ENCODE data around the gene CIPC.

The CIPC gene

GRCh38 chr14:77071938-77072388 lies 26.1 kb upstream of the CIPC start:
- DNase-seq (ENCODE audit: low read depth) = no peak

GRCh38 chr14:77074969-77075368 lies 23.1 kb upstream of the CIPC start:
- no peak for DNase-seq (ENCODE audit: low read depth)

DNA sequence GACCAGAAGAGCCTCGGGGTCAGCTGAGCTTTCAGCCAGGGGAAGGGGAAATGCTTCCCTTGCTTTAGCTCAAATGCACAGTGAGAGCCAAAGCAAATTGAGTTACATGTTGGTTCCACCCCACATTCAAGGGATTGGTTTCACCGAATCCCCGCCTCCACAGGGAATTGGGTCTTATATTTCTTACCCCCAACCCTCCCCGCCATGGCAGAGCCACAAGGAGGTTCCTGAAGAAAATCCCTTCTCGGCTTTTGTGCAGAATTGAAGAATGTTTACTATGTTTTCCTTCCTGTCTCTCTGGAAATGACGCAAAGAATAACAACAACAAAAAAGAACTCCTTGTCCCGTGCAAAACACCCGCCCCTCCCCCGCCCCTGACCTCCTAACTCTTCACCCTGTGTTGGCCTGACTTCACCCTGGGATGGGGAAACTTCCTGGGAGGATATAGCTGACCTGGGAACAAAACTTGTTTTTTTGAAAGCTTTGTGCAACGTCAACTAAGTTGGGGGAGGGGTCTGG lies 21.9 kb upstream of the CIPC start:
- no peak for DNase-seq (ENCODE audit: low read depth)

GRCh38 chr14:77077040-77077439 lies 21.0 kb upstream of the CIPC start:
- DNase-seq (ENCODE audit: low read depth) = no peak

DNA sequence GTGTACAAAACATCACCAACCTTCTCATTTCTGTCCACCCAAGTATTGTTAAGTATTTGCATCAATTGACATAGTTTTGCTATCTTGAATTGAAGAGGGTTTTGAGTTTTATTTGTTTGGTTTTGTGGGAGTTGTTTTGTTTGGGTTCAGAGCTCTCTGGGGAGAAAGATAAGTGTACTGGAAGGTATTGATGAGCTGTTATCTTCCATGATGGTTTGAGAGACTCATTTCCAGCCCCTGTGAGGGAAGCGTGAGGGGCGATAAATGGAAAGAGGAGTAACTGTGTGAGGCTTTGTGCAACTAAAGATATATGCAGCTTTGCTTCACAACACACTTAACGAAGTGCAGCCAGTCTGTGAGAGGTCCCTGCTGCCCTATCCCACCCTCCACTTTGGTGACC lies 15.7 kb upstream of the CIPC start:
- no peak for DNase-seq (ENCODE audit: low read depth)

- no peak for DNase-seq (ENCODE audit: low read depth)
Measured at GRCh38 chr14:77083082-77083481, 15.0 kb upstream of the CIPC start.

GRCh38 chr14:77084985-77085384 lies 13.1 kb upstream of the CIPC start:
- DNase-seq (ENCODE audit: low read depth) = no peak

DNA sequence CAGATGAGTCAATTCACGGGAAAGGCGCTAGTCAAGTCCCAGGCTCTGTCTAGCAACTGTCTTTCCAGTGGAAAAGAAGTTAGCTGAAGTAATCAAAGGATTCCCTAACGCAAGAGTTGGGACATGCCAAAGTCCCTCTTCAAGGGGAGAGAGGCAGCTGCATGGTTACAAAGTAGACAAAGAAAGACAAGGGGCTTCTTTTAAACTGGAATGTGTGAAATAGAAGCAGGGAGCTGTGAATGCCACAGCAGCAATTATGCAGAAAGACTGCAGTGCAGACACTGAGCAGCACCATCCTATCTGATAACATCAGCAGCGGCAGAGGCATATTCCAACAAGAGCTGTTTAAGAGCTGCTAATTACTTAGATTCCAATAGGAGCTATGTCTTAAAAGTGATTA lies 12.5 kb upstream of the CIPC start:
- DNase-seq (ENCODE audit: low read depth) = no peak

- DNase-seq (ENCODE audit: low read depth) = no peak
Measured at GRCh38 chr14:77086017-77086727, 11.9 kb upstream of the CIPC start.

GRCh38 chr14:77086951-77087350 lies 11.1 kb upstream of the CIPC start:
- no peak for DNase-seq (ENCODE audit: low read depth)

DNA sequence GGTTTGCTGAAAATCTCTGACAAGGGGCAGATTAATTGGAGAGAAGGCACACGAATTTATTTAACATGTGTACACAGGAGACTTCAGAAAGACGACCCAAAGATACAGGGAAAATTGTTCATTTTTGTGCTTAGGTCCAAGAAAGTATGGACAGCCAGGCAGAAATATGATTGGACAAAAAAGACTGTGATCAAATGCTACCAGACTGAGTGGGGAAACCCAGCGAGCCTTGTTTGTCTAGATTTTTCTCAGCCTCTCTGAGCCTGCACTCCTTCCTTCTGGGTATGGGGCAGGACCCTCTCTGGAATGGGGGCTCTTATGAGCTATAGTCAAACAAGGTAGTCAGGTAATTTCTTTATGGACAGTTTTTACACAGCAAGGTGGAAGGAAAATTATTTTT lies 10.4 kb upstream of the CIPC start:
- no peak for DNase-seq (ENCODE audit: low read depth)

- no peak for DNase-seq (ENCODE audit: low read depth)
Measured at GRCh38 chr14:77088219-77088618, 9.8 kb upstream of the CIPC start.

GRCh38 chr14:77088645-77089044 lies 9.4 kb upstream of the CIPC start:
- DNase-seq (ENCODE audit: low read depth) = no peak

DNA sequence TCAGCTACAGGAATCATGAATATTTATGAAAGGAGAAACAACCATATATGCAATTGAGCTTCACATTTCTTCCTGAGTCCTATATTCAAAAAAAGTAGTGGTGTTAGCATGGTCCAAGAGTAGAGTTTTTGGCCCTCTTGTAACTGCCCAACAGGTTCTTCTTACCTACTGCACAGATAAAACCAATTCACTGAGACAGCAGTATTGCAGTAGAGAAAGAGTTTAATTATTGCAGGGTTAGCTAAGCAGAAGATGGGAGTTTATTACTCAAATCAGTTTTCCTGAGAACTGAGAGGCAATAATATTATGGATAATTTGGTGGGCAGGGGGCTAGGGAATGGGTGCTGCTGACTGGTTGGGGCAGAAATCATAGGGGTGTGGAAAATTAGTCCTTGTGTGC lies 6.5 kb upstream of the CIPC start:
- DNase-seq (ENCODE audit: low read depth) = no peak

DNA sequence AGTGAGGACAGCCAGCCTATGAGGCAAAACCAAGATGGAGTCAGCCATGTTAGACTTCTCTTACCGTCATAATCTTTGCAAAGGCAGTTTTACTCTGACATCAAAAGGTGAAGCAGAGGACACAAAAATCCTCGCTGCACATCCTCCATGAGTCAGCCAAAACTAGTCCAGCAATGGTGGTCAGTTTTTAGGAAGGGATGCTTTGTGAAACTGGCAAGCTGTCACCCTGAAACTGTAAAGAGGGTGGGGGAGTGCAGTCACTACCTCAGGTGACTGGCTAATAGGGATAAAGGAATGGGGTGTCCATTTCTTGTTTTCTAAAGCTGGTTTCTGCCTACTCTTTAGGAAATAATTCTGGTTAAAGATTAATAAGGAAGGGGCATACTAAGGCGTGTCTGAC lies 5.4 kb upstream of the CIPC start:
- no peak for DNase-seq (ENCODE audit: low read depth)

DNA sequence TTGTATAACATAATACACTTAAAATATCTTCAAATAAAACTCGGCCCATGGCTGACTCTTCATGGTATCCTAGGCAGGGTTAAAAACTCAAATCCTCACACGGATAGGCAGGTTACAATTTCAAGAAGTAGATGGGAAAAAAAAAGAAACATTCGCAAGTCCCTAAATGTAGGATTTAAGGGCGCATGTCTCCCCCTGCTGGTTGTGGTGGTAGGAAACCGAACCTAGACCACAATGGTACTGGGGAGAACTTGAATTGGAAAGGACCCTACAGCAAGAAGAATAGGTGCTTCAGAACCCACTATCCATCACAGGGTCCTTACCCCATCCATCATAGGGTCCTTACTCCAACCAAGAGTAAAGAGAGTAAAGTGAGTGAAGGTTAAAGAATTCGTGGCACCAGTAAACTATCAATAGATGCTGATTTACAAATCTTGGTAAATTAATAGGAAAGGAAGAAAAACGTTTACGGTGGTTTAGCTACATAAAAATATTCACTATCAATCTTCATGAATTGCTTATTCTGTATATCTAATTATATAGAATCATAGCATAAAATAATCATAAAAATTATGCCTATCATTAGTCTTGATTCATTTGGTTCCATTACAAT lies 3.3 kb upstream of the CIPC start:
- peak; percentile 68 for DNase-seq (ENCODE audit: low read depth)

GRCh38 chr14:77097006-77097699 lies 905 bp upstream of the CIPC start:
- no peak for DNase-seq (ENCODE audit: low read depth)

GRCh38 chr14:77098529-77099353 lies 683 bp downstream of the CIPC start:
- DNase-seq (ENCODE audit: low read depth) = no peak

DNA sequence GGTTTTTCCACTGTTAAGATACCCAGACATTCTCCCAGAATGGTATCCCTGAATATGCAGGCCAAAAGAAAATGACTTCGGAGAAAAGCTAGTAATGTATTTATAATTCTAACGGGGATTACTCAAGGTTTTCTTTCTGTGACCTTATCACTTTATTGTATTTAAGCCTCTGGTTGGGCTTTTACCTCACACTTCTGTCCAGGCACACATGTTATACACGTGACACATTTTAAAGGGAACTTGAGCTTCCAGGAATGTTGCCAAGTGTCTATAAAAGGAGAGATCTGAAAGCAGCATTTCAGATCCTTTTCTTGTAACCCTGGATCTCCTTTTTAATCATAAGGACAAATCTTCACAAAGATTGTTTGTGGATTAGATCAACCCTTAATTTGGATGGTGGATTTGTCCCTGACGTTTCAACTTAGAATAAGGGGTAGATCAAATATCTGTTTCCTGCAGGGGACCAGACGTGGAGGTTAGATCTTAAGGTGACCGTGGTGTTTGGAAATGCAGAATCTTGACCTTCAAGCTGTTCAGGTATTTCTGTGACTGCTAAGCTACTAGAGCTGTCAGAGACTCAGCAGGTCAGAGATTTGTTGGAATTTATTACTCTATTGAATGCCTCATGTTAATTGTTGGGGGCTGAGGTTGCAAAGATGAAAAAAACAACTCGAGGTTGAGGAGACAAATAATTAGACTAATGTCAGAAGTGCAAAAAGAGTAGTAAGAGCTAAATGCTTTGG lies 1.5 kb downstream of the CIPC start:
- DNase-seq (ENCODE audit: low read depth) = no peak

- DNase-seq (ENCODE audit: low read depth) = no peak
Measured at GRCh38 chr14:77100961-77101360, 2.9 kb downstream of the CIPC start.

DNA sequence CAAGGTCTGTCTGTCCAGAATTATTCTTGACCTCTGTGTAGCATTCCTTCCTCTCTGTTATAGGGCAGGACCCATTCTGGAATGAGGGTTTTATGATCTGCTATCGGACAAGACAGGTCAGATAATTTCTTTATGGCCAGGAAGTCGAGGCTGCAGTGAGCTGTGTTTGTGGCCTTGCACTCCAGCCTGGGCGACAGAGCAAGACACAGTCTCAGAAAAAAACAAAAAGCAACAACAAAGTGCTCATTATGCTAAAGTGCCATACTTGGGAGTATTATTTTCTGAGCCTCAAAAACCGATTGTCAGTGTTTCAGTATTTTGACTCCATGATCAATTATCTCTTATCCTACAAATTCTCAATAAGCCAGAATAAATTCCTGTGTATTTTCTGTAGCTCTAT lies 4.1 kb downstream of the CIPC start:
- DNase-seq (ENCODE audit: low read depth) = no peak

GRCh38 chr14:77103475-77103874 lies 5.4 kb downstream of the CIPC start:
- no peak for DNase-seq (ENCODE audit: low read depth)

Measured in stimulated activated CD8-positive, alpha-beta memory T cell treated with anti-CD3 and anti-CD28 coated beads, Interleukin-12 subunit alpha, Interleukin-12 subunit beta, amount 100 ng/mL, for 1 hour (primary cell).